ENCODE measurements around the gene ZNF451.

The ZNF451 gene

DNA sequence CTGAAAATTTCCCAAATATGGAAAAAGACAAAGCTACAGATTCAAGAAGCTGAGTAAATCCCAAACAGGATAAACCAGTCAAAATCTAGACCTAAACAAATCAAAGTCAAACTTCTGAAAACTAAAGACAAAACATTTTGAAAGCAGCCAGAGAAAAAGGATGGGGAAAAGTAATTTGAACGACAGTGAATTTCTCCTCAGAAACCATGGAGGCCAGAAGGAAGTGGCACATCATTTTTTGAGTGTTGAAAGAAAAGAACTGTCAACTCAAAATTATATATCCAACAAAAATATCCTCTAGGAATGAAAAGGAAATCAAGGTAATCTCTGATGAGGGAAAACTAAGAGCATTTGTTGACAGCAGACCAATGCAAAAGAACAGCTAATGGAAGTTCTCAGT lies 125.3 kb downstream of the ZNF451 start:
- no peak for DNase-seq

DNA sequence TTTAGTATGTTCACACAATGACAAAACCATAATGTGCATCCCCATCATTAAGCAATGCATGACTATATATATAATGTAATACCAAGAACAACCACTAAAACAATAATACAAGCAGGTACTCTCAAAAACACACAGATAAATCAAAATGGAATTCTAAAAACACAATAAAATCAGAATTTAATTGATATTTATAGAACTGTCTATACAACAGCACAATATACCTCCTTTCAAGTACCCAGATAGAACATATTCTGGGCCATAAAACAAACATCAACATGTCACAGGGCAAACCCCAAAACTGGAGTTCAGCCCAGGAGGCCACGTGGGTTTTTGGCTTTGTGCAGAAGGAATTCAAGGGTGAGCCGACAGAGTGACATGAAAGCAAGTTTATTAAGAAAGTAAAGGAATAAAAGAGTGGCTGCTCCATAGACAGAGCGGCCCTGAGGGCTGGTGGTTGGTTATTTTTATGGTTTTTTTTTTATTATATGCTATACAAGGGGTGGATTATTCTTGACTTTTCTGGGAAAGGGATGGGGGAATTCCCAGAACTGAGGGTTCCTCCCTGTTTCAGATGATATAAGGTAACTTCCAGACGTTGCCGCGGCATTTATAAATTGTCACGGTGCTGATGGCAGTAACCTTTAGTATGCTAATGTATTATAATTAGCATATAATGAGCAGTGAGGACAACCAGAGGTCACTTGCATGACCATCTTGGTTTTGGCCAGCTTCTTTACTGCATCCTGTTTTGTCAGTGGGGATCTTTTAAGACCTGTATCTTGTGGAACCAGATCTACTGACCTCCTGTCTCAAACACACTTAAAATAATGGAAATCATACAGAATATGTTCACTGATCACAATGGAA lies 126.5 kb downstream of the ZNF451 start:
- no peak for DNase-seq

DNA sequence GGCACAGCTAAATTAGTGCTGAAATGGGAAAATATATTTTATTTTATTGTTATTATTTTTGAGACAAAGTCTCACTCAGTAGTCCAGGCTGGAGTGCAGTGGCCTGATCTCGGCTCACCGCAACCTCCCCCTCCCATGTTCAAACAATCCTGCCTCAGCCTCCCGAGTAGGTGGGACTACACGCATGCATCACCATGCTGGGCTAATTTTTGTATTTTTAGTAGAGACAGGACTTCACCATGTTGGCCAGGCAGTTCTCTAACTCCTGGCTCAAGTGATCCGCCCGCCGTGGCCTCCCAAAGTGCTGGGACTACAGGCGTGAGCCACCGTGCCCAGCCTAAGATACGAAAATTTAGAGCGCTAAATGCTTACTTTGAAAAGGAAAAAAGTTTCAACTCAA lies 127.3 kb downstream of the ZNF451 start:
- no peak for DNase-seq

Measured in right forelimb (tissue), 1 donor.